ENCODE results near the gene BOLA3. TPM values are rescaled to one million over a fixed set of nuclear protein-coding genes. Genes with fewer than 3 reads are reported as not detected.

Gene BOLA3
- total RNA-seq, 2 donors from 2014 or later: 50.0 to 77.5 TPM

- H3K27me3 ChIP-seq (replicated peaks; ENCODE audit: insufficient read depth): no peaks in the 10 kb centered on the region
- no peak overlapping the region for H3K4me3 ChIP-seq
- no peaks in the 10 kb centered on the region for H3K36me3 ChIP-seq
- no peak for DNase-seq (ENCODE audit: low spot score)
- WGBS: 67% methylated on average over 6 of the region's 6 CpGs
- no peaks in the 10 kb centered on the region for H3K4me1 ChIP-seq (replicated peaks)
- H3K9me3 ChIP-seq: no peaks in the 10 kb centered on the region
- H3K27ac ChIP-seq: no peak overlapping the region
- intact Hi-C loops (cut with DNase I): loop anchor here (10.0 kb wide), 2 partner anchors 112 to 192 kb away; no protein-coding TSS in a partner anchor
- TF ChIP-seq POLR2AphosphoS5 (IDR thresholded peaks at IDR 0.05) (no peak), POLR2A (IDR thresholded peaks at IDR 0.05) (no peak)
Measured at GRCh38 chr2:74142340-74142739, 5.4 kb downstream of the BOLA3 start.

- H3K36me3 ChIP-seq: no peaks in the 10 kb centered on the region
- H3K4me1 ChIP-seq (replicated peaks): no peaks in the 10 kb centered on the region
- WGBS: 81% methylated on average over 19 of the region's 19 CpGs
- H3K9me3 ChIP-seq: no peaks in the 10 kb centered on the region
- no peak overlapping the region for H3K4me3 ChIP-seq
- no peaks in the 10 kb centered on the region for H3K27me3 ChIP-seq (replicated peaks; ENCODE audit: insufficient read depth)
- no peak for DNase-seq (ENCODE audit: low spot score)
- no peak for TF ChIP-seq POLR2A (IDR thresholded peaks at IDR 0.05)
- TF ChIP-seq POLR2AphosphoS5 (IDR thresholded peaks at IDR 0.05): no peak
- TF ChIP-seq CTCF (IDR thresholded peaks at IDR 0.05): no peak
- H3K27ac ChIP-seq: no peak overlapping the region
- intact Hi-C loops (cut with DNase I): no loop called here
Measured at GRCh38 chr2:74138600-74139323, 8.9 kb downstream of the BOLA3 start.

GRCh38 chr2:74137651-74138599 is 9.8 kb downstream of the BOLA3 start:
- H3K36me3 ChIP-seq: no peaks in the 10 kb centered on the region
- H3K27ac ChIP-seq: no peak overlapping the region
- DNase-seq (ENCODE audit: low spot score): no peak
- intact Hi-C loops (cut with DNase I): no loop called here
- no peaks in the 10 kb centered on the region for H3K9me3 ChIP-seq
- no peaks in the 10 kb centered on the region for H3K27me3 ChIP-seq (replicated peaks; ENCODE audit: insufficient read depth)
- H3K4me3 ChIP-seq: no peak overlapping the region
- 94% methylated on average over 11 of the region's 11 CpGs for WGBS
- TF ChIP-seq POLR2AphosphoS5 (IDR thresholded peaks at IDR 0.05) (no peak), CTCF (IDR thresholded peaks at IDR 0.05) (no peak), POLR2A (IDR thresholded peaks at IDR 0.05) (no peak)
- no peaks in the 10 kb centered on the region for H3K4me1 ChIP-seq (replicated peaks)

- Histone ChIP-seq H3K27me3 (replicated peaks; ENCODE audit: insufficient read depth) (peaks cover 3% of the 10 kb centered on the region), H3K9me3 (no peaks in the 10 kb centered on the region), H3K36me3 (no peaks in the 10 kb centered on the region), H3K4me1 (replicated peaks) (no peaks in the 10 kb centered on the region), H3K4me3 (no peak overlapping the region), H3K27ac (no peak overlapping the region)
- 81% methylated on average over 5 of the region's 5 CpGs for WGBS
- intact Hi-C loops (cut with DNase I): no loop called here
- DNase-seq (ENCODE audit: low spot score): no peak
- TF ChIP-seq CTCF (IDR thresholded peaks at IDR 0.05): no peak
- no peak for TF ChIP-seq POLR2A (IDR thresholded peaks at IDR 0.05)
- TF ChIP-seq POLR2AphosphoS5 (IDR thresholded peaks at IDR 0.05): no peak
Measured at GRCh38 chr2:74131901-74132300, 15.8 kb downstream of the BOLA3 start.

- H3K4me1 ChIP-seq (replicated peaks): no peaks in the 10 kb centered on the region
- 38% methylated on average over 41 of the region's 41 CpGs for WGBS
- intact Hi-C loops (cut with DNase I): no loop called here
- no peak for TF ChIP-seq POLR2AphosphoS5 (IDR thresholded peaks at IDR 0.05)
- no peak for TF ChIP-seq CTCF (IDR thresholded peaks at IDR 0.05)
- TF ChIP-seq POLR2A (IDR thresholded peaks at IDR 0.05): no peak
- DNase-seq (ENCODE audit: low spot score): no peak
- peaks cover 3% of the 10 kb centered on the region for H3K27me3 ChIP-seq (replicated peaks; ENCODE audit: insufficient read depth)
- H3K36me3 ChIP-seq: no peaks in the 10 kb centered on the region
- no peaks in the 10 kb centered on the region for H3K9me3 ChIP-seq
- H3K4me3 ChIP-seq: no peak overlapping the region
- H3K27ac ChIP-seq: no peak overlapping the region
Measured at GRCh38 chr2:74130211-74130995, 17.3 kb downstream of the BOLA3 start.

Data from prostate gland (tissue), 2 donors.